HuH-7 (cell line): ENCODE measurements around the gene NOX5.

ENCODE experiments used
- DNase-seq: peaks from one replicate; pipeline ENCODE4 v3.0.0; 2011; ENCODE audit warnings: low spot score

NOX5 gene

GRCh38 chr15:69025320-69025719, 10.8 kb downstream of the NOX5 start:
- DNase-seq: no peak

GRCh38 chr15:69026355-69026754, 11.9 kb downstream of the NOX5 start:
- no peak for DNase-seq

- no peak for DNase-seq
Observed at GRCh38 chr15:69027976-69028518, 13.6 kb downstream of the NOX5 start.

GRCh38 chr15:69031013-69032001, 16.8 kb downstream of the NOX5 start:
- DNase-seq: peak; percentile 85

GRCh38 chr15:69032031-69032430, 17.5 kb downstream of the NOX5 start:
- DNase-seq: no peak

GRCh38 chr15:69032703-69033373, 18.3 kb downstream of the NOX5 start:
- DNase-seq: no peak

GRCh38 chr15:69034352-69034751, 19.9 kb downstream of the NOX5 start:
- no peak for DNase-seq

- DNase-seq: peak; percentile 86
Observed at GRCh38 chr15:69035205-69035917, 20.9 kb downstream of the NOX5 start.

GRCh38 chr15:69035918-69036258, 21.4 kb downstream of the NOX5 start:
- no peak for DNase-seq

GRCh38 chr15:69036826-69037225, 22.3 kb downstream of the NOX5 start:
- no peak for DNase-seq

GRCh38 chr15:69037482-69037881, 23.0 kb downstream of the NOX5 start:
- DNase-seq: no peak

- DNase-seq: no peak
Observed at GRCh38 chr15:69037977-69038376, 23.5 kb downstream of the NOX5 start.

GRCh38 chr15:69038508-69038907, 24.0 kb downstream of the NOX5 start:
- DNase-seq: no peak

GRCh38 chr15:69039516-69040225, 25.2 kb downstream of the NOX5 start:
- no peak for DNase-seq

- no peak for DNase-seq
Observed at GRCh38 chr15:69042531-69042930, 28.0 kb downstream of the NOX5 start.

- DNase-seq: peak; percentile 86
Observed at GRCh38 chr15:69045802-69046201, 31.3 kb downstream of the NOX5 start.

- DNase-seq: no peak
Observed at GRCh38 chr15:69046781-69047180, 32.3 kb downstream of the NOX5 start.

GRCh38 chr15:69049976-69050375, 35.5 kb downstream of the NOX5 start:
- no peak for DNase-seq

GRCh38 chr15:69055251-69055650, 40.8 kb downstream of the NOX5 start:
- no peak for DNase-seq

- no peak for DNase-seq
Observed at GRCh38 chr15:69056365-69056764, 41.9 kb downstream of the NOX5 start.

- DNase-seq: peak; percentile 91
Observed at GRCh38 chr15:69058830-69059556, 44.5 kb downstream of the NOX5 start.
